Lower lobe of right lung (tissue), 2 donors: Measurements from ENCODE around the gene GJA9. TPM values are rescaled to one million over a fixed set of nuclear protein-coding genes. Genes with fewer than 3 reads are reported as not detected.
"Not testable (repeated sequence)": the region's sequence is repeated elsewhere in the genome, so short reads cannot be mapped to it uniquely, and the experiment has no call there.

ENCODE experiments used
- ATAC-seq, 2 donors: fragments of 200-7000 bp; cut with Tn5 transposase; one replicate each; pipeline ENCODE4 v1.9.1; 2020 to 2022; ENCODE audit warnings: mild to moderate bottlenecking in 2 of 2, moderate library complexity in 2 of 2
- DNase-seq: peaks from one replicate; pipeline ENCODE4 v3.0.0-alpha.2; 2020
- H3K27ac ChIP-seq: fragments of 200-600 bp; one replicate; pipeline ENCODE4 v1.8.0; 2022
- H3K27me3 ChIP-seq: fragments of 200-600 bp; one replicate; pipeline ENCODE4 v1.8.0; 2022; ENCODE audit warnings: low read depth
- H3K36me3 ChIP-seq: fragments of 200-600 bp; one replicate; pipeline ENCODE4 v1.8.0; 2022; ENCODE audit warnings: mild to moderate bottlenecking
- H3K4me1 ChIP-seq: fragments of 200-600 bp; one replicate; pipeline ENCODE4 v1.8.0; 2022
- H3K4me3 ChIP-seq: fragments of 200-600 bp; one replicate; pipeline ENCODE4 v1.8.0; 2022; ENCODE audit warnings: mild to moderate bottlenecking
- H3K9me3 ChIP-seq: fragments of 200-600 bp; one replicate; pipeline ENCODE4 v1.8.0; 2022
- intact Hi-C: fragments of 100-400 bp; cut with DNase I; formaldehyde crosslinking; loops from one replicate; pipeline ENCODE4 v1.11.0; 2022
- total RNA-seq: library from RNA; stranded (reverse); fragmentation: NEBNext Ultra II Directional; extraction: Animal tissue kit (Norgen Biotek cat#: 25700); gene quantifications from one replicate; pipeline ENCODE4 v1.2.1, GENCODE V29; 2021
- TF ChIP-seq, protein P1 (sequence below): fragments of 200-600 bp; IDR thresholded peaks from one replicate; pipeline ENCODE4 v1.8.0; 2022; ENCODE audit warnings: antibody characterized with exemption, mild to moderate bottlenecking
- donor health status: DM: no; HTN: yes; CAD: no; lungs with severe emphysema.

The GJA9 gene
- total RNA-seq, 1 donor from 2014 or later: not detected

GRCh38 chr1:38848071-38848470 is 33.3 kb downstream of the GJA9 start:
- H3K4me3 ChIP-seq: no peak overlapping the region
- no peaks in the 10 kb centered on the region for H3K27me3 ChIP-seq
- DNase-seq: no peak
- TF ChIP-seq, protein P1, sequence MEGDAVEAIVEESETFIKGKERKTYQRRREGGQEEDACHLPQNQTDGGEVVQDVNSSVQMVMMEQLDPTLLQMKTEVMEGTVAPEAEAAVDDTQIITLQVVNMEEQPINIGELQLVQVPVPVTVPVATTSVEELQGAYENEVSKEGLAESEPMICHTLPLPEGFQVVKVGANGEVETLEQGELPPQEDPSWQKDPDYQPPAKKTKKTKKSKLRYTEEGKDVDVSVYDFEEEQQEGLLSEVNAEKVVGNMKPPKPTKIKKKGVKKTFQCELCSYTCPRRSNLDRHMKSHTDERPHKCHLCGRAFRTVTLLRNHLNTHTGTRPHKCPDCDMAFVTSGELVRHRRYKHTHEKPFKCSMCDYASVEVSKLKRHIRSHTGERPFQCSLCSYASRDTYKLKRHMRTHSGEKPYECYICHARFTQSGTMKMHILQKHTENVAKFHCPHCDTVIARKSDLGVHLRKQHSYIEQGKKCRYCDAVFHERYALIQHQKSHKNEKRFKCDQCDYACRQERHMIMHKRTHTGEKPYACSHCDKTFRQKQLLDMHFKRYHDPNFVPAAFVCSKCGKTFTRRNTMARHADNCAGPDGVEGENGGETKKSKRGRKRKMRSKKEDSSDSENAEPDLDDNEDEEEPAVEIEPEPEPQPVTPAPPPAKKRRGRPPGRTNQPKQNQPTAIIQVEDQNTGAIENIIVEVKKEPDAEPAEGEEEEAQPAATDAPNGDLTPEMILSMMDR: no peak
- H3K36me3 ChIP-seq: peaks cover 100% of the 10 kb centered on the region
- peak in 1 of 2 donors; percentile 23 for ATAC-seq
- H3K4me1 ChIP-seq: peaks cover 1% of the 10 kb centered on the region
- no peaks in the 10 kb centered on the region for H3K9me3 ChIP-seq
- H3K27ac ChIP-seq: no peak overlapping the region
- intact Hi-C loops: no loop called here

DNA sequence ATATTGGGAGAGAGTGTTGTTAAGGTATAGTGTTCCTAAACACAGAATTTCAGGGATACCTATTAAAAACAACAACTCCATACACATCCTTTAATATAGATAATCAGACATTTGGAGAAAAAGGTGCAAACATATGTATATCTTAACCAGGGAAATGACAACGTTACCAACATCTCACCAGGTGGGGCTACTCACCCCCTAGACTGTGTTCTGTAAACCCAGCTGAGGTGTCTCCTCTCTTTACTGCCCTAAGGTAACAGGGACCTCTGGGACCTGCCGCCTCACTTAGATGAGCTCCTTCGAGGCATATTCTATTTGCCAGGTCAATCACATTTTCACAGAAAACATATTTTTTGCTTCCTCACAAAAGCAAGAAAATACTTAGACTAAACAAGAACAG is 35.2 kb downstream of the GJA9 start:
- H3K36me3 ChIP-seq: peaks cover 99% of the 10 kb centered on the region
- H3K27ac ChIP-seq: no peak overlapping the region
- TF ChIP-seq, protein P1: no peak
- no peak for DNase-seq
- H3K4me1 ChIP-seq: no peaks in the 10 kb centered on the region
- no peak overlapping the region for H3K4me3 ChIP-seq
- no peak for ATAC-seq
- no peaks in the 10 kb centered on the region for H3K27me3 ChIP-seq
- intact Hi-C loops: no loop called here
- H3K9me3 ChIP-seq: no peaks in the 10 kb centered on the region

- H3K4me1 ChIP-seq, H3K27me3 ChIP-seq, ATAC-seq, H3K27ac ChIP-seq, intact Hi-C loops, H3K4me3 ChIP-seq, H3K9me3 ChIP-seq, DNase-seq: not testable (repeated sequence)
- H3K36me3 ChIP-seq: peaks cover 99% of the 10 kb centered on the region
Observed at GRCh38 chr1:38845088-38845487, 36.3 kb downstream of the GJA9 start.

DNA sequence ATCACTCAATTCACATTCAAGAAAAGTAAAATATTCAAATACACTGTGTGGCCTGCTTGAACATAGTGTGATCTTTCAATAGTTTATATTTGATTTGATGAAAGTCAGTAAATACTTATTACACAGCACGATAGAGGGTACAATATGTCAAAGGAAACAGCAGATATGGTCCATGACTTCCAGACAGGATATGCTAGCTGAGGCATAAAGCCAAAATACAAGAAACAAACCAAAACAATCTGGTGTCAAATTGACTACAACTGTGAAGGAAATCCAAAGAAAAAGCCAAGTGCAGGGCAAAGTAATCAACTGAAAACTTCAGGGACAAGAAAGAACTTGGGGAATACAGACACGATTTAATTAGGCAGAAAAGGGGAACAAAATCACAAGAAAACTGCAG is 41.1 kb downstream of the GJA9 start:
- Histone ChIP-seq H3K27me3 (no peaks in the 10 kb centered on the region), H3K4me1 (peaks cover 15% of the 10 kb centered on the region), H3K36me3 (peaks cover 86% of the 10 kb centered on the region), H3K4me3 (no peak overlapping the region), H3K27ac (no peak overlapping the region), H3K9me3 (no peaks in the 10 kb centered on the region)
- intact Hi-C loops: no loop called here
- TF ChIP-seq, protein P1: no peak
- DNase-seq: no peak
- no peak for ATAC-seq

DNA sequence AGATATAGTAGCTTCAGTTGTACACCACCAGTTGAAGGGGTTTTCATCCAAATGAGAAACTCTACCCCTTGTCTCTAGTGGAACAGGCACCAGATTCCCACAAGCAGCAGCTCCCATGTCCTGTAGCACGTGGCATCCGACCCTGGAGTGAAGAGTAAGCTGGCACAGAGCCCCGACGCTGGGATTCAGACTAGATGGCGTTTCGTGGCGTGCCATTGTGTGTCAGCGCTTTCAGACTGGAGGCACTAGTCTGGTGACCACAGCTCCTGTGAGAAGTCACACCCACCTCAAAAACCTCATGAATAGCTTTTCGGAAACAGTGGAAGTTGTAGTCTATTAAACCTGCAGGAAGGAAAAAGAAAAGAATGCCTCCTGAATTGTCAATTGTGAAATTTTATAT is 42.0 kb downstream of the GJA9 start:
- no peak overlapping the region for H3K4me3 ChIP-seq
- H3K27me3 ChIP-seq: no peaks in the 10 kb centered on the region
- DNase-seq: no peak
- TF ChIP-seq, protein P1: no peak
- no peak overlapping the region for H3K27ac ChIP-seq
- no peak for ATAC-seq
- H3K4me1 ChIP-seq: peaks cover 20% of the 10 kb centered on the region
- intact Hi-C loops: no loop called here
- peaks cover 77% of the 10 kb centered on the region for H3K36me3 ChIP-seq
- no peaks in the 10 kb centered on the region for H3K9me3 ChIP-seq

DNA sequence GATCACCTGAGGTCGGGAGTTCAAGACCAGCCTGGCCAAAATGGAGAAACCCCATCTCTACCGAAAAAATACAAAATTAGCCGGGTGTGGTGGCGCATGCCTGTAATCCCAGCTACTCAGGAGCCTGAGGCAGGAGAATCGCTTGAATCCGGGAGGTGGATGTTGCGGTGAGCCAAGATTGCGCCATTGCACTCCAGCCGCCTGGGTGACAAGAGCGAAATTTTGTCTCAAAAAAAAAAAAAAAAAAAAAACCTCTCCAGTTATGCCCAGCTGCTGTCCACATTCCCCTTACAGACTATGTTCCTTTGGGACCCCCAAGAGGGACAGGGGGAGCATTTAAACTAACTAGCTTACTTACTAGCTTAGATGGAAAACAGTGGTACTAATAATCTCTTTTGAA is 45.1 kb downstream of the GJA9 start:
- intact Hi-C loops, H3K27me3 ChIP-seq, ATAC-seq, H3K27ac ChIP-seq, DNase-seq, H3K4me3 ChIP-seq, H3K9me3 ChIP-seq: not testable (repeated sequence)
- Histone ChIP-seq H3K4me1 (peaks cover 26% of the 10 kb centered on the region), H3K36me3 (peaks cover 47% of the 10 kb centered on the region)
